ENCODE results near the gene ZNF655.

DNA sequence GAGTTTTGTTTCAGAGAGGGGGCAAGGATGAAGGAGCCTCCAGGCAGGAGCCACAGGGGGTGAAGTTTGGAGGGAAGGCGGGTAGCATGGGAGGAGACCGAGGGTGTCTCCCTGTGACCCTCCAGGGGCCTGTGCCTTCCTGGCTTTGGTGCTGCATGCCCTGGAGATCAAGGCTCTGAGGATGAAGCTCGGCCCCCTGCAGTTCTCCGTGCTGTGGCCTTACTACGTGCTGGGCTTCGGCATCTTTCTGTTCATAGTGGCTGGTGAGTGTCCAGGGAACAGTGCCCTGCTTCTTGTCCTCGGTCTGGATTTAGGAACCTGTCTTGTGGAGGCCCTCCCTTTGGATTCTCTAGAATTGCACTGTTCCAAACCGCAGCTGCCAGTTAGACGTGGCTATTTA is 49.1 kb downstream of the ZNF655 start:
- TF ChIP-seq, protein P1, sequence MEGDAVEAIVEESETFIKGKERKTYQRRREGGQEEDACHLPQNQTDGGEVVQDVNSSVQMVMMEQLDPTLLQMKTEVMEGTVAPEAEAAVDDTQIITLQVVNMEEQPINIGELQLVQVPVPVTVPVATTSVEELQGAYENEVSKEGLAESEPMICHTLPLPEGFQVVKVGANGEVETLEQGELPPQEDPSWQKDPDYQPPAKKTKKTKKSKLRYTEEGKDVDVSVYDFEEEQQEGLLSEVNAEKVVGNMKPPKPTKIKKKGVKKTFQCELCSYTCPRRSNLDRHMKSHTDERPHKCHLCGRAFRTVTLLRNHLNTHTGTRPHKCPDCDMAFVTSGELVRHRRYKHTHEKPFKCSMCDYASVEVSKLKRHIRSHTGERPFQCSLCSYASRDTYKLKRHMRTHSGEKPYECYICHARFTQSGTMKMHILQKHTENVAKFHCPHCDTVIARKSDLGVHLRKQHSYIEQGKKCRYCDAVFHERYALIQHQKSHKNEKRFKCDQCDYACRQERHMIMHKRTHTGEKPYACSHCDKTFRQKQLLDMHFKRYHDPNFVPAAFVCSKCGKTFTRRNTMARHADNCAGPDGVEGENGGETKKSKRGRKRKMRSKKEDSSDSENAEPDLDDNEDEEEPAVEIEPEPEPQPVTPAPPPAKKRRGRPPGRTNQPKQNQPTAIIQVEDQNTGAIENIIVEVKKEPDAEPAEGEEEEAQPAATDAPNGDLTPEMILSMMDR (IDR thresholded peaks at IDR 0.05), result no peak
- no peak for TF ChIP-seq POLR2A (IDR thresholded peaks at IDR 0.05)

All from lower leg skin (tissue), 3 donors.